HEK293 (cell line): Measurements from ENCODE around the gene APC2.
"Not testable (repeated sequence)": the region's sequence is repeated elsewhere in the genome, so short reads cannot be mapped to it uniquely, and the experiment has no call there.

Source experiments
- CTCF ChIA-PET: fragments of 350-600 bp; formaldehyde crosslinking; extraction: SDS; loops from one replicate; lab custom pipeline; 2021; ENCODE audit warnings: antibody characterized with exemption; lab: Yijun Ruan, JAX
- POLR2A ChIA-PET: fragments of 300-600 bp; formaldehyde crosslinking; extraction: SDS; loops from one replicate; lab custom pipeline; 2020; ENCODE audit warnings: antibody characterized with exemption, inconsistent platforms; lab: Yijun Ruan, JAX
- H3K27ac ChIP-seq: fragments of 200-500 bp; sonication (Bioruptor generic); 2 replicates; pipeline ENCODE4 v1.5.1; 2014; ENCODE audit warnings: low read depth, low read length, control low read depth, inconsistent platforms; ENCODE audit errors: extremely low read depth
- H3K36me3 ChIP-seq, 2 experiments: fragments of 200-500 bp in 1 of 2; sonication (Bioruptor generic) in 1 of 2; 1 replicate in 1 of 2; 2 replicates in 1 of 2; pipeline ENCODE4 v1.5.1; 2014 to 2017; ENCODE audit warnings: inconsistent platforms in 2 of 2, low read length in 2 of 2; ENCODE audit not compliant: control insufficient read depth in 2 of 2, insufficient read depth in 1 of 2
- H3K4me1 ChIP-seq: fragments of 200-500 bp; sonication (Bioruptor generic); 2 replicates; pipeline ENCODE4 v1.5.1; 2014; ENCODE audit warnings: mild to moderate bottlenecking, low read length, inconsistent platforms; ENCODE audit not compliant: control insufficient read depth, insufficient read depth
- H3K4me3 ChIP-seq: 2 replicates; pipeline ENCODE4 v1.5.1; 2011; ENCODE audit warnings: low read depth, mild to moderate bottlenecking, control low read depth, low read length, moderate library complexity
- H3K9me3 ChIP-seq: fragments of 200-500 bp; sonication (Bioruptor generic); 2 replicates; pipeline ENCODE4 v1.5.1; 2014; ENCODE audit warnings: low read depth, low read length, inconsistent platforms; ENCODE audit not compliant: control insufficient read depth, insufficient read depth
- CTCF ChIP-seq: fragments of 450-650 bp; formaldehyde crosslinking; IDR thresholded peaks from 2 replicates; pipeline ENCODE4 v1.5.1; 2016; ENCODE audit warnings: missing biosample characterization, missing genetic modification characterization
- MEIS1 ChIP-seq: sonication (generic); formaldehyde crosslinking; IDR thresholded peaks from 2 replicates; pipeline ENCODE4 v1.8.1; 2022; ENCODE audit warnings: missing genetic modification reagents, mild to moderate bottlenecking, borderline replicate concordance
- PRDM2 ChIP-seq: fragments of 450-650 bp; formaldehyde crosslinking; IDR thresholded peaks from 2 replicates; pipeline ENCODE4 v1.5.1; 2016; ENCODE audit warnings: missing biosample characterization, missing genetic modification characterization, borderline replicate concordance
- ZBTB7A ChIP-seq: fragments of 450-650 bp; formaldehyde crosslinking; IDR thresholded peaks from 2 replicates; pipeline ENCODE4 v1.5.1; 2016; ENCODE audit warnings: low read depth, missing biosample characterization, missing genetic modification characterization
- ZFP69B ChIP-seq: fragments of 450-650 bp; formaldehyde crosslinking; IDR thresholded peaks from 2 replicates; pipeline ENCODE4 v1.5.1; 2016; ENCODE audit warnings: missing biosample characterization, missing genetic modification characterization
- ZIC2 ChIP-seq: fragments of 450-650 bp; formaldehyde crosslinking; IDR thresholded peaks from 2 replicates; pipeline ENCODE4 v1.5.1; 2016; ENCODE audit warnings: missing biosample characterization, missing genetic modification characterization
- ZNF140 ChIP-seq: fragments of 450-650 bp; formaldehyde crosslinking; IDR thresholded peaks from 2 replicates; pipeline ENCODE4 v1.5.1; 2016; ENCODE audit warnings: missing biosample characterization, missing genetic modification characterization
- ZNF449 ChIP-seq: fragments of 450-650 bp; formaldehyde crosslinking; IDR thresholded peaks from 2 replicates; pipeline ENCODE4 v1.5.1; 2017; ENCODE audit warnings: missing biosample characterization, mild to moderate bottlenecking, missing genetic modification characterization, moderate library complexity
- ZNF660 ChIP-seq: fragments of 450-650 bp; IDR thresholded peaks from 2 replicates; pipeline ENCODE4 v1.5.1; 2018; ENCODE audit warnings: missing biosample characterization, mild to moderate bottlenecking, missing genetic modification characterization
- ZNF692 ChIP-seq: fragments of 450-650 bp; formaldehyde crosslinking; IDR thresholded peaks from 2 replicates; pipeline ENCODE4 v1.5.1; 2016; ENCODE audit warnings: missing biosample characterization, missing genetic modification characterization
- ZSCAN30 ChIP-seq: fragments of 450-650 bp; IDR thresholded peaks from 2 replicates; pipeline ENCODE4 v1.5.1; 2018; ENCODE audit warnings: missing biosample characterization, mild to moderate bottlenecking, missing genetic modification characterization, moderate library complexity

APC2 gene

GRCh38 chr19:1474011-1474764 lies 24.3 kb downstream of the APC2 start:
- POLR2A ChIA-PET: interaction anchor here (0.7 to 2.1 kb wide), 4 partner anchors 9 to 205 kb away, joined by 3 to 5 read pairs (median 4); partner anchors contain the start of genes CIRBP and REEP6
- no peak for TF ChIP-seq MEIS1 (CRISPR knock-in tag)
- TF ChIP-seq ZIC2 (tag by site-specific recombination): peak; percentile 46; the same call in 1 of the 2 replicates
- TF ChIP-seq ZNF660: no peak
- TF ChIP-seq, all 188 proteins: peak for 1
- Histone ChIP-seq H3K36me3 (peaks cover 4 to 28% of the 10 kb centered on the region in 2 experiments; a peak in 2 of 3 replicates), H3K9me3 (no peaks in the 10 kb centered on the region), H3K4me1 (peaks cover 12% of the 10 kb centered on the region), H3K4me3 (no peak overlapping the region), H3K27ac (no peak overlapping the region)
- CTCF ChIA-PET: interaction anchor here (0.6 kb wide), 1 partner anchor 171 kb away, joined by 3 read pairs; no protein-coding TSS in a partner anchor

GRCh38 chr19:1474765-1475351 lies 24.9 kb downstream of the APC2 start:
- peak; percentile 41; the same call in 1 of the 2 replicates for TF ChIP-seq ZFP69B (tag by site-specific recombination)
- no peak for TF ChIP-seq ZBTB7A (tag by site-specific recombination)
- TF ChIP-seq ZNF692: peak; percentile 42; the same call in 1 of the 2 replicates
- 0 out of 2 replicates have a peak, but pooled peaks have one; percentile 10 for TF ChIP-seq CTCF (tag by site-specific recombination)
- peak; percentile 90 for TF ChIP-seq ZNF449 (tag by site-specific recombination)
- TF ChIP-seq, all 188 proteins: peak for 4
- CTCF ChIA-PET: no interaction called here
- Histone ChIP-seq H3K4me1 (peaks cover 12% of the 10 kb centered on the region), H3K4me3 (no peak overlapping the region), H3K36me3 (peaks cover 4 to 28% of the 10 kb centered on the region in 2 experiments; a peak in 2 of 3 replicates), H3K27ac (no peak overlapping the region), H3K9me3 (no peaks in the 10 kb centered on the region)
- POLR2A ChIA-PET: interaction anchor here (1.2 to 2.1 kb wide), 3 partner anchors 16 to 31 kb away, joined by 4 to 5 read pairs (median 4); partner anchors contain the start of gene REEP6

- TF ChIP-seq ZNF140 (tag by site-specific recombination) (no peak), ZSCAN30 (tag by site-specific recombination) (no peak), PRDM2 (tag by site-specific recombination) (no peak)
- POLR2A ChIA-PET: interaction anchor here (0.6 to 1.6 kb wide), 4 partner anchors 10 to 1066 kb away, joined by 3 to 4 read pairs (median 4); partner anchors contain the start of gene REEP6
- peaks cover 5% of the 10 kb centered on the region for H3K4me1 ChIP-seq
- peaks cover 4 to 28% of the 10 kb centered on the region in 2 experiments; a peak in 2 of 3 replicates for H3K36me3 ChIP-seq
- no peaks in the 10 kb centered on the region for H3K9me3 ChIP-seq
- CTCF ChIA-PET: no interaction called here
- no peak overlapping the region for H3K27ac ChIP-seq
- H3K4me3 ChIP-seq: no peak overlapping the region
Observed at GRCh38 chr19:1475751-1476437, 26.0 kb downstream of the APC2 start.

GRCh38 chr19:1477056-1477455 lies 27.1 kb downstream of the APC2 start:
- H3K4me3 ChIP-seq, H3K4me1 ChIP-seq, H3K27ac ChIP-seq, POLR2A ChIA-PET, H3K9me3 ChIP-seq: not testable (repeated sequence)
- CTCF ChIA-PET: interaction anchor here (0.6 to 1.4 kb wide), 3 partner anchors 69 to 420 kb away, joined by 3 to 8 read pairs (median 3); no protein-coding TSS in a partner anchor
- H3K36me3 ChIP-seq: peaks cover 4 to 28% of the 10 kb centered on the region in 2 experiments; a peak in 2 of 3 replicates
